Measurements from ENCODE around the gene DUSP6.
"Not testable (repeated sequence)": the region's sequence is repeated elsewhere in the genome, so short reads cannot be mapped to it uniquely, and the experiment has no call there.

The DUSP6 gene

GRCh38 chr12:89351489-89352241 is 636 bp downstream of the DUSP6 start:
- DNase-seq (ENCODE audit: low spot score) = no peak

GRCh38 chr12:89350630-89351488 is 1.4 kb downstream of the DUSP6 start:
- no peak for DNase-seq (ENCODE audit: low spot score)

- DNase-seq (ENCODE audit: low spot score) = no peak
These were observed 2.1 kb downstream of the DUSP6 start for GRCh38 chr12:89350260-89350629.

- no peak for DNase-seq (ENCODE audit: low spot score)
These were observed 2.5 kb downstream of the DUSP6 start for GRCh38 chr12:89349814-89350213.

- DNase-seq (ENCODE audit: low spot score) = no peak
These were observed 3.2 kb downstream of the DUSP6 start for GRCh38 chr12:89348894-89349699.

GRCh38 chr12:89347325-89347829 is 4.9 kb downstream of the DUSP6 start:
- DNase-seq (ENCODE audit: low spot score) = no peak

- no peak for DNase-seq (ENCODE audit: low spot score)
These were observed 5.5 kb downstream of the DUSP6 start for GRCh38 chr12:89346741-89347324.

- DNase-seq (ENCODE audit: low spot score) = no peak
These were observed 6.2 kb downstream of the DUSP6 start for GRCh38 chr12:89345830-89346740.

- DNase-seq (ENCODE audit: low spot score) = no peak
These were observed 6.9 kb downstream of the DUSP6 start for GRCh38 chr12:89345376-89345775.

GRCh38 chr12:89344862-89345202 is 7.5 kb downstream of the DUSP6 start:
- DNase-seq (ENCODE audit: low spot score) = no peak

- DNase-seq (ENCODE audit: low spot score) = no peak
These were observed 8.0 kb downstream of the DUSP6 start for GRCh38 chr12:89344043-89344861.

GRCh38 chr12:89343127-89343526 is 9.2 kb downstream of the DUSP6 start:
- DNase-seq (ENCODE audit: low spot score) = no peak

- DNase-seq (ENCODE audit: low spot score) = no peak
These were observed 11.4 kb downstream of the DUSP6 start for GRCh38 chr12:89340861-89341260.

- no peak for DNase-seq (ENCODE audit: low spot score)
These were observed 12.8 kb downstream of the DUSP6 start for GRCh38 chr12:89339526-89339925.

GRCh38 chr12:89337136-89337535 is 15.2 kb downstream of the DUSP6 start:
- DNase-seq (ENCODE audit: low spot score) = not testable (repeated sequence)

- no peak for DNase-seq (ENCODE audit: low spot score)
These were observed 16.7 kb downstream of the DUSP6 start for GRCh38 chr12:89335452-89336244.

- no peak for DNase-seq (ENCODE audit: low spot score)
These were observed 17.6 kb downstream of the DUSP6 start for GRCh38 chr12:89334548-89335169.

GRCh38 chr12:89333564-89334252 is 18.6 kb downstream of the DUSP6 start:
- DNase-seq (ENCODE audit: low spot score) = no peak
